ENCODE measurements around the gene CCNI2. TPM values are rescaled to one million over a fixed set of nuclear protein-coding genes. Genes with fewer than 3 reads are reported as not detected.
A peak's percentile ranks its signal among the peaks of the same experiment; 100 is the strongest.

CCNI2 gene
- total RNA-seq, 1 experiment from 2014 or later, result 1.7 TPM

DNA sequence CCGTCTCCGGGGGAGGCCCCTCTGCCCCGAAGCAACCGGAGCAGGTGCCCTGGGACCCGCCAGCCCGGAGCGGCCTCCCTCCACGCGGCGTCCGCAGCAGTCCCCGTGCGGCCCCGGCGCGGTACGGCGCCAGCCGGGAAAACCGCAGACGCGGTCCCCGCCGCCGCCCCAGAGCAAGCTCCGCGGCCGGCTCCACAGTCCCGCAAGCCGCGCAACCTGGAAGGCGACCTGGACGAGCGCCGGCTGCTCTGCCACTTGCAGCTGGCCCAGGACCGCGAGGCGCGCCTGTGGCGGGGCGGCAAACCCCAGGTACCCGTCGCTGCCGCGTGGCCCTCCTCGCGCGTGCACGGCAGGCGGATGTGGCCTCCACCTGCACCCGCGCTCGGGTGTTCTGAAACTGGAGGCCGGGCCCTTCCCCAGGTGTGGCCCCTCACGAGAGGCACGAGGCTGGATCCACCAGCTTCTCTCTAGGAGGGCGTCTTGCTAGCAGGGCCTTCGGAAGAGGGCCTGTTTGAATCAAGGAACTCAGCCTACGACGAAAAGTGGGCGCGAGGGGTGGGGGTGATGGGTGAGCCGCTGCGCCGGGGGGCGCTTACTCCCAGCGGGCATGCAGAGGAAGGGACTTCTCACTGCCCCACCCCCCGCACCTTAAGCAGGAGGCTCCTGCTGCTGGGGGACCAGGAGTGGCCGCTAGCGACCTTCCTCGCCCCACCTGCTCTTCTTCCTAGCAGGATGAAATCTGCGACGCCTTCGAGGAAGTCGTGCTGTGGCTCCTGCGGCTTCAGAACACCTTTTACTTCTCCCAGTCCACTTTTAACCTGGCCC is 602 bp downstream of the CCNI2 start (continued):
- TF ChIP-seq SP1 (CRISPR knock-in tag; conservative IDR thresholded peaks at IDR 0.05) (0 out of 2 replicates have a peak, but pooled peaks have one; percentile 0), SMAD3 (CRISPR knock-in tag; IDR thresholded peaks at IDR 0.05; ENCODE audit: borderline replicate concordance) (peak; percentile 89; the same call in 1 of the 2 replicates), ESRRA (CRISPR knock-in tag; IDR thresholded peaks at IDR 0.05; ENCODE audit: borderline replicate concordance) (peak; percentile 87; the same call in 1 of the 2 replicates), MYBL2 (CRISPR knock-in tag; IDR thresholded peaks at IDR 0.05) (0 out of 2 replicates have a peak, but pooled peaks have one; percentile 7), JUN (CRISPR knock-in tag; IDR thresholded peaks at IDR 0.05) (peak; percentile 87; the same call in 1 of the 2 replicates), CREB1 (CRISPR knock-in tag; IDR thresholded peaks at IDR 0.05) (0 out of 2 replicates have a peak, but pooled peaks have one; percentile 14), TP53 (CRISPR knock-in tag; IDR thresholded peaks at IDR 0.05) (peak; percentile 83), RELA (CRISPR knock-in tag; IDR thresholded peaks at IDR 0.05; ENCODE audit: borderline replicate concordance) (peak; percentile 91; the same call in 1 of the 2 replicates), TEAD4 (CRISPR knock-in tag; IDR thresholded peaks at IDR 0.05) (no peak), KAT7 (CRISPR knock-in tag; IDR thresholded peaks at IDR 0.05; ENCODE audit: borderline replicate concordance) (0 out of 2 replicates have a peak, but pooled peaks have one; percentile 62), ZNF396 (CRISPR knock-in tag; IDR thresholded peaks at IDR 0.05; ENCODE audit: borderline replicate concordance) (no peak), FOXP1 (CRISPR knock-in tag; IDR thresholded peaks at IDR 0.05; ENCODE audit: borderline replicate concordance) (peak; percentile 93), NR2C2 (CRISPR knock-in tag; IDR thresholded peaks at IDR 0.05) (peak; percentile 76; the same call in 1 of the 2 replicates), EMX1 (CRISPR knock-in tag; IDR thresholded peaks at IDR 0.05) (no peak), SMAD4 (CRISPR knock-in tag; IDR thresholded peaks at IDR 0.05) (0 out of 2 replicates have a peak, but pooled peaks have one; percentile 67), NFYB (CRISPR knock-in tag; conservative IDR thresholded peaks at IDR 0.05; ENCODE audit: low read depth) (no peak), ZNF219 (CRISPR knock-in tag; IDR thresholded peaks at IDR 0.05; ENCODE audit: borderline replicate concordance) (peak; percentile 69; the same call in 1 of the 2 replicates)
- TF ChIP-seq, protein P1, sequence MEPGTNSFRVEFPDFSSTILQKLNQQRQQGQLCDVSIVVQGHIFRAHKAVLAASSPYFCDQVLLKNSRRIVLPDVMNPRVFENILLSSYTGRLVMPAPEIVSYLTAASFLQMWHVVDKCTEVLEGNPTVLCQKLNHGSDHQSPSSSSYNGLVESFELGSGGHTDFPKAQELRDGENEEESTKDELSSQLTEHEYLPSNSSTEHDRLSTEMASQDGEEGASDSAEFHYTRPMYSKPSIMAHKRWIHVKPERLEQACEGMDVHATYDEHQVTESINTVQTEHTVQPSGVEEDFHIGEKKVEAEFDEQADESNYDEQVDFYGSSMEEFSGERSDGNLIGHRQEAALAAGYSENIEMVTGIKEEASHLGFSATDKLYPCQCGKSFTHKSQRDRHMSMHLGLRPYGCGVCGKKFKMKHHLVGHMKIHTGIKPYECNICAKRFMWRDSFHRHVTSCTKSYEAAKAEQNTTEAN (CRISPR knock-in tag; IDR thresholded peaks at IDR 0.05), result peak; percentile 23; the same call in 1 of the 2 replicates
- TF ChIP-seq, protein P2, sequence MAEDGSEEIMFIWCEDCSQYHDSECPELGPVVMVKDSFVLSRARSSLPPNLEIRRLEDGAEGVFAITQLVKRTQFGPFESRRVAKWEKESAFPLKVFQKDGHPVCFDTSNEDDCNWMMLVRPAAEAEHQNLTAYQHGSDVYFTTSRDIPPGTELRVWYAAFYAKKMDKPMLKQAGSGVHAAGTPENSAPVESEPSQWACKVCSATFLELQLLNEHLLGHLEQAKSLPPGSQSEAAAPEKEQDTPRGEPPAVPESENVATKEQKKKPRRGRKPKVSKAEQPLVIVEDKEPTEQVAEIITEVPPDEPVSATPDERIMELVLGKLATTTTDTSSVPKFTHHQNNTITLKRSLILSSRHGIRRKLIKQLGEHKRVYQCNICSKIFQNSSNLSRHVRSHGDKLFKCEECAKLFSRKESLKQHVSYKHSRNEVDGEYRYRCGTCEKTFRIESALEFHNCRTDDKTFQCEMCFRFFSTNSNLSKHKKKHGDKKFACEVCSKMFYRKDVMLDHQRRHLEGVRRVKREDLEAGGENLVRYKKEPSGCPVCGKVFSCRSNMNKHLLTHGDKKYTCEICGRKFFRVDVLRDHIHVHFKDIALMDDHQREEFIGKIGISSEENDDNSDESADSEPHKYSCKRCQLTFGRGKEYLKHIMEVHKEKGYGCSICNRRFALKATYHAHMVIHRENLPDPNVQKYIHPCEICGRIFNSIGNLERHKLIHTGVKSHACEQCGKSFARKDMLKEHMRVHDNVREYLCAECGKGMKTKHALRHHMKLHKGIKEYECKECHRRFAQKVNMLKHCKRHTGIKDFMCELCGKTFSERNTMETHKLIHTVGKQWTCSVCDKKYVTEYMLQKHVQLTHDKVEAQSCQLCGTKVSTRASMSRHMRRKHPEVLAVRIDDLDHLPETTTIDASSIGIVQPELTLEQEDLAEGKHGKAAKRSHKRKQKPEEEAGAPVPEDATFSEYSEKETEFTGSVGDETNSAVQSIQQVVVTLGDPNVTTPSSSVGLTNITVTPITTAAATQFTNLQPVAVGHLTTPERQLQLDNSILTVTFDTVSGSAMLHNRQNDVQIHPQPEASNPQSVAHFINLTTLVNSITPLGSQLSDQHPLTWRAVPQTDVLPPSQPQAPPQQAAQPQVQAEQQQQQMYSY (CRISPR knock-in tag; IDR thresholded peaks at IDR 0.05), result peak; percentile 55; the same call in 1 of the 2 replicates
- TF ChIP-seq, protein P3, sequence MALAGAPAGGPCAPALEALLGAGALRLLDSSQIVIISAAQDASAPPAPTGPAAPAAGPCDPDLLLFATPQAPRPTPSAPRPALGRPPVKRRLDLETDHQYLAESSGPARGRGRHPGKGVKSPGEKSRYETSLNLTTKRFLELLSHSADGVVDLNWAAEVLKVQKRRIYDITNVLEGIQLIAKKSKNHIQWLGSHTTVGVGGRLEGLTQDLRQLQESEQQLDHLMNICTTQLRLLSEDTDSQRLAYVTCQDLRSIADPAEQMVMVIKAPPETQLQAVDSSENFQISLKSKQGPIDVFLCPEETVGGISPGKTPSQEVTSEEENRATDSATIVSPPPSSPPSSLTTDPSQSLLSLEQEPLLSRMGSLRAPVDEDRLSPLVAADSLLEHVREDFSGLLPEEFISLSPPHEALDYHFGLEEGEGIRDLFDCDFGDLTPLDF (CRISPR knock-in tag; IDR thresholded peaks at IDR 0.05), result peak; percentile 86
- TF ChIP-seq, protein P4, sequence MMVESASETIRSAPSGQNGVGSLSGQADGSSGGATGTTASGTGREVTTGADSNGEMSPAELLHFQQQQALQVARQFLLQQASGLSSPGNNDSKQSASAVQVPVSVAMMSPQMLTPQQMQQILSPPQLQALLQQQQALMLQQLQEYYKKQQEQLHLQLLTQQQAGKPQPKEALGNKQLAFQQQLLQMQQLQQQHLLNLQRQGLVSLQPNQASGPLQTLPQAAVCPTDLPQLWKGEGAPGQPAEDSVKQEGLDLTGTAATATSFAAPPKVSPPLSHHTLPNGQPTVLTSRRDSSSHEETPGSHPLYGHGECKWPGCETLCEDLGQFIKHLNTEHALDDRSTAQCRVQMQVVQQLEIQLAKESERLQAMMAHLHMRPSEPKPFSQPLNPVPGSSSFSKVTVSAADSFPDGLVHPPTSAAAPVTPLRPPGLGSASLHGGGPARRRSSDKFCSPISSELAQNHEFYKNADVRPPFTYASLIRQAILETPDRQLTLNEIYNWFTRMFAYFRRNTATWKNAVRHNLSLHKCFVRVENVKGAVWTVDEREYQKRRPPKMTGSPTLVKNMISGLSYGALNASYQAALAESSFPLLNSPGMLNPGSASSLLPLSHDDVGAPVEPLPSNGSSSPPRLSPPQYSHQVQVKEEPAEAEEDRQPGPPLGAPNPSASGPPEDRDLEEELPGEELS (CRISPR knock-in tag; IDR thresholded peaks at IDR 0.05), result peak; percentile 66; the same call in 1 of the 2 replicates
- TF ChIP-seq, protein P5, sequence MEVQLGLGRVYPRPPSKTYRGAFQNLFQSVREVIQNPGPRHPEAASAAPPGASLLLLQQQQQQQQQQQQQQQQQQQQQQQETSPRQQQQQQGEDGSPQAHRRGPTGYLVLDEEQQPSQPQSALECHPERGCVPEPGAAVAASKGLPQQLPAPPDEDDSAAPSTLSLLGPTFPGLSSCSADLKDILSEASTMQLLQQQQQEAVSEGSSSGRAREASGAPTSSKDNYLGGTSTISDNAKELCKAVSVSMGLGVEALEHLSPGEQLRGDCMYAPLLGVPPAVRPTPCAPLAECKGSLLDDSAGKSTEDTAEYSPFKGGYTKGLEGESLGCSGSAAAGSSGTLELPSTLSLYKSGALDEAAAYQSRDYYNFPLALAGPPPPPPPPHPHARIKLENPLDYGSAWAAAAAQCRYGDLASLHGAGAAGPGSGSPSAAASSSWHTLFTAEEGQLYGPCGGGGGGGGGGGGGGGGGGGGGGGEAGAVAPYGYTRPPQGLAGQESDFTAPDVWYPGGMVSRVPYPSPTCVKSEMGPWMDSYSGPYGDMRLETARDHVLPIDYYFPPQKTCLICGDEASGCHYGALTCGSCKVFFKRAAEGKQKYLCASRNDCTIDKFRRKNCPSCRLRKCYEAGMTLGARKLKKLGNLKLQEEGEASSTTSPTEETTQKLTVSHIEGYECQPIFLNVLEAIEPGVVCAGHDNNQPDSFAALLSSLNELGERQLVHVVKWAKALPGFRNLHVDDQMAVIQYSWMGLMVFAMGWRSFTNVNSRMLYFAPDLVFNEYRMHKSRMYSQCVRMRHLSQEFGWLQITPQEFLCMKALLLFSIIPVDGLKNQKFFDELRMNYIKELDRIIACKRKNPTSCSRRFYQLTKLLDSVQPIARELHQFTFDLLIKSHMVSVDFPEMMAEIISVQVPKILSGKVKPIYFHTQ (CRISPR knock-in tag; IDR thresholded peaks at IDR 0.05), result no peak
- TF ChIP-seq, protein P6, sequence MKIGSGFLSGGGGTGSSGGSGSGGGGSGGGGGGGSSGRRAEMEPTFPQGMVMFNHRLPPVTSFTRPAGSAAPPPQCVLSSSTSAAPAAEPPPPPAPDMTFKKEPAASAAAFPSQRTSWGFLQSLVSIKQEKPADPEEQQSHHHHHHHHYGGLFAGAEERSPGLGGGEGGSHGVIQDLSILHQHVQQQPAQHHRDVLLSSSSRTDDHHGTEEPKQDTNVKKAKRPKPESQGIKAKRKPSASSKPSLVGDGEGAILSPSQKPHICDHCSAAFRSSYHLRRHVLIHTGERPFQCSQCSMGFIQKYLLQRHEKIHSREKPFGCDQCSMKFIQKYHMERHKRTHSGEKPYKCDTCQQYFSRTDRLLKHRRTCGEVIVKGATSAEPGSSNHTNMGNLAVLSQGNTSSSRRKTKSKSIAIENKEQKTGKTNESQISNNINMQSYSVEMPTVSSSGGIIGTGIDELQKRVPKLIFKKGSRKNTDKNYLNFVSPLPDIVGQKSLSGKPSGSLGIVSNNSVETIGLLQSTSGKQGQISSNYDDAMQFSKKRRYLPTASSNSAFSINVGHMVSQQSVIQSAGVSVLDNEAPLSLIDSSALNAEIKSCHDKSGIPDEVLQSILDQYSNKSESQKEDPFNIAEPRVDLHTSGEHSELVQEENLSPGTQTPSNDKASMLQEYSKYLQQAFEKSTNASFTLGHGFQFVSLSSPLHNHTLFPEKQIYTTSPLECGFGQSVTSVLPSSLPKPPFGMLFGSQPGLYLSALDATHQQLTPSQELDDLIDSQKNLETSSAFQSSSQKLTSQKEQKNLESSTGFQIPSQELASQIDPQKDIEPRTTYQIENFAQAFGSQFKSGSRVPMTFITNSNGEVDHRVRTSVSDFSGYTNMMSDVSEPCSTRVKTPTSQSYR (CRISPR knock-in tag; IDR thresholded peaks at IDR 0.05), result peak; percentile 73; the same call in 1 of the 2 replicates
- TF ChIP-seq, protein P7, sequence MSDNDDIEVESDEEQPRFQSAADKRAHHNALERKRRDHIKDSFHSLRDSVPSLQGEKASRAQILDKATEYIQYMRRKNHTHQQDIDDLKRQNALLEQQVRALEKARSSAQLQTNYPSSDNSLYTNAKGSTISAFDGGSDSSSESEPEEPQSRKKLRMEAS (CRISPR knock-in tag; IDR thresholded peaks at IDR 0.05), result peak; percentile 87

Data from WTC11 (cell line).